Muscle of leg (tissue), 11 donors: ENCODE results near the gene GSTM4. TPM values are rescaled to one million over a fixed set of nuclear protein-coding genes. Genes with fewer than 3 reads are reported as not detected.
"Not testable (repeated sequence)": the region's sequence is repeated elsewhere in the genome, so short reads cannot be mapped to it uniquely, and the experiment has no call there.

Experiments
- DNase-seq: peaks from one replicate; pipeline ENCODE4 v3.0.0; 2013
- H3K27ac ChIP-seq: one replicate; pipeline ENCODE4 v1.5.1; 2013; ENCODE audit warnings: mild to moderate bottlenecking, low read length, control low read depth
- H3K27me3 ChIP-seq: one replicate; pipeline ENCODE4 v1.6.1; 2013; ENCODE audit warnings: low read length; ENCODE audit not compliant: control insufficient read depth, insufficient read depth
- H3K36me3 ChIP-seq: one replicate; pipeline ENCODE4 v1.6.1; 2013; ENCODE audit warnings: low read length; ENCODE audit not compliant: control insufficient read depth, insufficient read depth
- H3K4me1 ChIP-seq: one replicate; pipeline ENCODE4 v1.6.1; 2013; ENCODE audit warnings: low read length; ENCODE audit not compliant: control insufficient read depth, insufficient read depth
- H3K4me3 ChIP-seq: one replicate; pipeline ENCODE4 v1.5.1; 2013; ENCODE audit warnings: low read length, control low read depth
- H3K9me3 ChIP-seq: replicated peaks from 2 replicates; pipeline ENCODE4 v1.6.1; 2013; ENCODE audit warnings: low read depth, low read length; ENCODE audit not compliant: control insufficient read depth
- WGBS: methylation state at CpG from one replicate; pipeline ENCODE4 v1.1.5; 2013; ENCODE audit warnings: missing lambda C conversion rate; ENCODE audit not compliant: insufficient coverage; 5-methylcytosine and 5-hydroxymethylcytosine counted together
- polyA plus RNA-seq, 8 donors: library from polyadenylated mRNA; unstranded; fragments of 120-200 nt; gene quantifications; one replicate each; pipeline versions ENCODE4 v1.2.1 to v1.2.3, GENCODE V29; 2013; ENCODE audit warnings: inconsistent platforms in 1 of 8, low replicate concordance in 1 of 8; ENCODE audit not compliant: insufficient read length in 8 of 8, insufficient read depth in 1 of 8
- total RNA-seq: library from RNA; stranded (reverse); fragments of 120-200 nt; gene quantifications from one replicate; pipeline ENCODE4 v1.2.4, GENCODE V29; 2013

GSTM4 gene
- total and polyA plus RNA-seq, 9 donors = 10.8 to 23.9 (median 20.3) TPM

- H3K9me3 ChIP-seq = no peaks in the 10 kb centered on the region
- H3K27me3 ChIP-seq = no peaks in the 10 kb centered on the region
- no peak overlapping the region for H3K27ac ChIP-seq
- DNase-seq = no peak
- peaks cover 20% of the 10 kb centered on the region for H3K36me3 ChIP-seq
- H3K4me3 ChIP-seq = no peak overlapping the region
- no CpG with 5 or more reads among the region's 1 CpG for WGBS
- peaks cover 13% of the 10 kb centered on the region for H3K4me1 ChIP-seq
These were observed 8.8 kb downstream of the GSTM4 start for GRCh38 chr1:109664671-109665070.

GRCh38 chr1:109667452-109668122 lies 11.7 kb downstream of the GSTM4 start, which contains the start of gene GSTM2:
GSTM2 (plus strand) TSS chr1:109668057; CDS start chr1:109668116, 59 bp downstream.
- Histone ChIP-seq H3K27ac (peak within 1 kb of the TSS; percentile 47), H3K27me3 (no peaks in the 10 kb centered on the region), H3K4me3 (peak within 1 kb of the TSS; percentile 51), H3K36me3 (peaks cover 20% of the 10 kb centered on the region), H3K9me3 (no peaks in the 10 kb centered on the region), H3K4me1 (peaks cover 13% of the 10 kb centered on the region)
- 0% methylated on average over 14 of the region's 22 CpGs for WGBS
- DNase-seq = peak; percentile 97

GRCh38 chr1:109668123-109668775 lies 12.3 kb downstream of the GSTM4 start:
- Histone ChIP-seq H3K9me3 (no peaks in the 10 kb centered on the region), H3K27me3 (no peaks in the 10 kb centered on the region), H3K4me1 (peaks cover 13% of the 10 kb centered on the region), H3K27ac (peak overlapping the region; percentile 18), H3K4me3 (peak overlapping the region; percentile 51), H3K36me3 (peaks cover 23% of the 10 kb centered on the region)
- DNase-seq = peak; percentile 31
- WGBS = 6% methylated on average over 10 of the region's 26 CpGs

- Histone ChIP-seq H3K9me3 (no peaks in the 10 kb centered on the region), H3K27ac (peak overlapping the region; percentile 7), H3K4me3 (no peak overlapping the region), H3K27me3 (no peaks in the 10 kb centered on the region), H3K4me1 (peaks cover 13% of the 10 kb centered on the region), H3K36me3 (peaks cover 25% of the 10 kb centered on the region)
- WGBS = 86% methylated on average over 19 of the region's 22 CpGs
- DNase-seq = no peak
These were observed 13.5 kb downstream of the GSTM4 start for GRCh38 chr1:109669246-109669948.

GRCh38 chr1:109669949-109670302 lies 14.0 kb downstream of the GSTM4 start:
- not testable (repeated sequence) for H3K27ac ChIP-seq, H3K27me3 ChIP-seq, H3K4me3 ChIP-seq, DNase-seq, H3K9me3 ChIP-seq
- 100% methylated on average over 1 of the region's 5 CpGs for WGBS
- peaks cover 13% of the 10 kb centered on the region for H3K4me1 ChIP-seq
- peaks cover 25% of the 10 kb centered on the region for H3K36me3 ChIP-seq

GRCh38 chr1:109671067-109671466 lies 15.2 kb downstream of the GSTM4 start:
- WGBS = 77% methylated on average over 3 of the region's 5 CpGs
- no peak for DNase-seq
- Histone ChIP-seq H3K36me3 (peaks cover 25% of the 10 kb centered on the region), H3K4me1 (peaks cover 13% of the 10 kb centered on the region), H3K4me3 (no peak overlapping the region), H3K9me3 (no peaks in the 10 kb centered on the region), H3K27me3 (no peaks in the 10 kb centered on the region), H3K27ac (no peak overlapping the region)

DNA sequence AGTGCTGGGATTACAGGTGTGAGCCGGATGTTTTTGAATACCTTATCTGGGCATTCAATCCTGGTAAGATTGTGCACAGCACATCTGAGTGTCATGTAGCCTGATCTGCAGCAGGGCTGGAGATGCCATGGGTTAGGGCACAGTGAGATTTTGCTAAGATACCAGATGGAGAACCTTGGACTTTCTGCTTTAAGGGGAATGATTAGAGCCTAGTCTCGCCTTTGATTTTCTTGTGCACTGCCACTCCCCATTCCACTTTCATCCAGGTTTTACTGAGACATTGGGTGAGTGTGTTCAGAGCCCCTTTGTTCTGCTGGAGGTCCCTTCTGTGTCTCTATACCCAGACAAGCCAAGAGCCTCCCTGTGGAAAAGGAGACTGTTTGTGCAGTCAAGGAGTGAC lies 18.0 kb downstream of the GSTM4 start:
- not testable (repeated sequence) for H3K9me3 ChIP-seq, H3K27me3 ChIP-seq, H3K27ac ChIP-seq, DNase-seq, H3K4me3 ChIP-seq, H3K4me1 ChIP-seq
- WGBS = 100% methylated on average over 1 of the region's 2 CpGs
- H3K36me3 ChIP-seq = peaks cover 25% of the 10 kb centered on the region

DNA sequence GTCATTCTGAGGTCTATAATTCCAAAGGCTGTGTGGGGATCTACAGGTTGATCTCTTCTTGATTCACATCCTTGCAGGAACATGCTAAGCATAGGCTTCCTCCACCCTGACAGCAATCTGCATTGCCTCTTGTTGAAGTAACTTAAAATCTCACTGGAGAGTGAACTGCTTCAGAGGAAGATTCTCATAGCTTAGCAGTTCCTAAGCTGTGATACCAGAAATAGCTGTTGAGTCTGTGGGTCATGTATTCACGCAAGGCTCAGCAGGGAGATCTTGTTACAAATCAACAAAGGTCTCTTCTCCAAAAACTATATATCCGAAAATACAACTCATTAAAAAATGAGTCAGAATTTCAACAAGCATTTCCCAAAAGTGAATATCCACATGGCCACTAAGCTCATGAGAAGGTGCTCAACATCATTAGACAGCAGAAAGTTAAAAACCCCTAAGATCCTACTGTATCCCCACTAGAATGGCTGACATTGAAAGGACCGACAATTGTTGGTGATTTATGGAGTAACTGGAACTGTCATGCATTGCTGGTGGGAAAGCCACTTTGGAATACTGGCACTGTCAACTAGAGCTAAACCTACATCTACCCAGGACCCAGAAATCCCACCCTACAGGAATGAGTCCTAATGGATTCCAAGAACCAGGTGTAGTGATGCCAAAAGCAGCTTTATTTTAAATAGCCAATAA lies 20.9 kb downstream of the GSTM4 start:
- H3K4me3 ChIP-seq, H3K4me1 ChIP-seq, H3K27me3 ChIP-seq, H3K36me3 ChIP-seq, H3K9me3 ChIP-seq: not testable (repeated sequence)
- H3K27ac ChIP-seq = peak overlapping the region; percentile 47
- 80% methylated on average over 1 of the region's 3 CpGs for WGBS
- DNase-seq = peak; percentile 18

- no peaks in the 10 kb centered on the region for H3K27me3 ChIP-seq
- no peak for DNase-seq
- WGBS = no CpG with 5 or more reads among the region's 3 CpGs
- no peak overlapping the region for H3K27ac ChIP-seq
- no peaks in the 10 kb centered on the region for H3K9me3 ChIP-seq
- H3K36me3 ChIP-seq = peaks cover 6% of the 10 kb centered on the region
- no peaks in the 10 kb centered on the region for H3K4me1 ChIP-seq
- no peak overlapping the region for H3K4me3 ChIP-seq
These were observed 21.6 kb downstream of the GSTM4 start for GRCh38 chr1:109677459-109677858.

GRCh38 chr1:109678637-109679036 lies 22.7 kb downstream of the GSTM4 start:
- H3K36me3 ChIP-seq, DNase-seq, H3K27me3 ChIP-seq, H3K9me3 ChIP-seq, H3K27ac ChIP-seq, H3K4me1 ChIP-seq, H3K4me3 ChIP-seq: not testable (repeated sequence)
- no CpG with 5 or more reads among the region's 2 CpGs for WGBS
